SU-DHL-6 (cell line): Measurements from ENCODE around the gene RASGRP2.

Experiments used
- H2AFZ ChIP-seq: fragments of 200-600 bp; sonication (generic); 2 replicates; pipeline ENCODE4 v1.6.1; 2014; ENCODE audit warnings: low read depth, mild to moderate bottlenecking, moderate library complexity, mixed read lengths, antibody characterized with exemption, low read length; ENCODE audit not compliant: severe bottlenecking
- H3F3A ChIP-seq: fragments of 200-600 bp; shearing (Covaris generic); 2 replicates; pipeline ENCODE4 v1.6.0; 2016; ENCODE audit warnings: antibody characterized with exemption, mild to moderate bottlenecking; ENCODE audit not compliant: insufficient read depth
- H3K27ac ChIP-seq: fragments of 200-600 bp; sonication (generic); 2 replicates; pipeline ENCODE4 v1.5.1; 2016; ENCODE audit warnings: low read depth, mild to moderate bottlenecking, low read length, moderate library complexity, mixed read lengths
- H3K27me3 ChIP-seq: fragments of 200-600 bp; sonication (generic), shearing (Covaris generic); 2 replicates; pipeline ENCODE4 v1.6.0; 2014; ENCODE audit warnings: mild to moderate bottlenecking, low read length
- H3K36me3 ChIP-seq: fragments of 200-600 bp; sonication (generic); 2 replicates; pipeline ENCODE4 v1.6.1; 2014; ENCODE audit warnings: mild to moderate bottlenecking, low read length, mixed read lengths
- H3K4me2 ChIP-seq: fragments of 300-600, 200-600 bp; shearing (Covaris generic), sonication (generic); 2 replicates; pipeline ENCODE4 v1.6.0; 2014; ENCODE audit warnings: low read length, low read depth, mild to moderate bottlenecking; ENCODE audit not compliant: poor library complexity, severe bottlenecking
- H3K4me3 ChIP-seq: fragments of 200-600 bp; sonication (generic); 2 replicates; pipeline ENCODE4 v1.5.1; 2014; ENCODE audit warnings: antibody characterized with exemption, low read length, mild to moderate bottlenecking, mixed read lengths; ENCODE audit not compliant: insufficient read depth, poor library complexity, severe bottlenecking
- H3K79me2 ChIP-seq: fragments of 200-600 bp; sonication (generic); 2 replicates; pipeline ENCODE4 v1.6.1; 2014; ENCODE audit warnings: mild to moderate bottlenecking, low read length, moderate library complexity; ENCODE audit not compliant: insufficient read depth
- H3K9ac ChIP-seq: fragments of 200-600 bp; sonication (generic); 2 replicates; pipeline ENCODE4 v1.7.0; 2014; ENCODE audit warnings: mild to moderate bottlenecking, low read length
- H3K9me2 ChIP-seq: fragments of 200-600 bp; sonication (generic); replicated peaks from 2 replicates; pipeline ENCODE4 v1.6.1; 2014; ENCODE audit warnings: low read length; ENCODE audit not compliant: insufficient read depth
- H3K9me3 ChIP-seq: fragments of 200-600 bp; sonication (generic); 2 replicates; pipeline ENCODE4 v1.6.1; 2014; ENCODE audit warnings: low read length, mixed read lengths; ENCODE audit not compliant: insufficient read depth
- H4K20me1 ChIP-seq: fragments of 200-600 bp; sonication (generic); 2 replicates; pipeline ENCODE4 v1.6.1; 2014; ENCODE audit warnings: low read depth, mild to moderate bottlenecking, antibody characterized with exemption, low read length, moderate library complexity, mixed read lengths
- EZH2phosphoT487 ChIP-seq: fragments of 200-600 bp; sonication (generic), shearing (Covaris generic); conservative IDR thresholded peaks from 2 replicates; pipeline ENCODE4 v1.6.1; 2018; ENCODE audit warnings: mild to moderate bottlenecking, antibody characterized with exemption, low read length, moderate library complexity, mixed read lengths
- TF ChIP-seq, protein P1 (sequence below): fragments of 200-600 bp; sonication (generic); IDR thresholded peaks from one replicate; pipeline ENCODE4 v1.5.1; 2017; ENCODE audit warnings: antibody characterized with exemption, mild to moderate bottlenecking, low read length, moderate library complexity; ENCODE audit not compliant: insufficient read depth, poor library complexity, severe bottlenecking

Gene RASGRP2

GRCh38 chr11:64687643-64688533 lies 56.1 kb downstream of the RASGRP2 start:
- no peak overlapping the region for H3K9ac ChIP-seq
- no peak overlapping the region for H3K4me3 ChIP-seq
- no peak for TF ChIP-seq EZH2phosphoT487
- TF ChIP-seq, protein P1, sequence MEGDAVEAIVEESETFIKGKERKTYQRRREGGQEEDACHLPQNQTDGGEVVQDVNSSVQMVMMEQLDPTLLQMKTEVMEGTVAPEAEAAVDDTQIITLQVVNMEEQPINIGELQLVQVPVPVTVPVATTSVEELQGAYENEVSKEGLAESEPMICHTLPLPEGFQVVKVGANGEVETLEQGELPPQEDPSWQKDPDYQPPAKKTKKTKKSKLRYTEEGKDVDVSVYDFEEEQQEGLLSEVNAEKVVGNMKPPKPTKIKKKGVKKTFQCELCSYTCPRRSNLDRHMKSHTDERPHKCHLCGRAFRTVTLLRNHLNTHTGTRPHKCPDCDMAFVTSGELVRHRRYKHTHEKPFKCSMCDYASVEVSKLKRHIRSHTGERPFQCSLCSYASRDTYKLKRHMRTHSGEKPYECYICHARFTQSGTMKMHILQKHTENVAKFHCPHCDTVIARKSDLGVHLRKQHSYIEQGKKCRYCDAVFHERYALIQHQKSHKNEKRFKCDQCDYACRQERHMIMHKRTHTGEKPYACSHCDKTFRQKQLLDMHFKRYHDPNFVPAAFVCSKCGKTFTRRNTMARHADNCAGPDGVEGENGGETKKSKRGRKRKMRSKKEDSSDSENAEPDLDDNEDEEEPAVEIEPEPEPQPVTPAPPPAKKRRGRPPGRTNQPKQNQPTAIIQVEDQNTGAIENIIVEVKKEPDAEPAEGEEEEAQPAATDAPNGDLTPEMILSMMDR, result no peak

DNA sequence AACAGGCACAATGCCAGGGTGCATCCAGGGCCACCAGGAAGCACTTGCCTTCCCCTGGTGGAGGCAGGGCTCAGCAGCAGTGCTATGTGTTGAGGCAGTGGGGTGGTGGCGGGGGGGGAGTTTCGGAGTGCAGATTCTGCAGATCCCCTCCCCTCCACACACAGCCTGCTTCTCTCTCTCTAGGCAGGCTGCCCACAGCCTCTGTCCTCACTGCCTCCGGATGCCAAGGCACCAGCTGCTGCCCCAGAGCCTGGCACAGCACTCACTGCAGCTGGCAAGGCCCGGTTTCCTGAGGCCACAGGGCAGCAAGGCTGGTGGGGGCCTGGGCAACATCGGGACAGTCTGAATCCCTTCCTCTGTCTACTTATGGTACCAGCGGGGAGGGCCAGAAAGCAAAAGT lies 56.7 kb downstream of the RASGRP2 start:
- Histone ChIP-seq H2AFZ (no peak overlapping the region), H3K27me3 (no peaks in the 10 kb centered on the region), H3K4me2 (no peak overlapping the region), H3K9me2 (no peaks in the 10 kb centered on the region), H3K27ac (no peak overlapping the region), H3K9me3 (no peaks in the 10 kb centered on the region), H3K9ac (no peak overlapping the region), H4K20me1 (no peaks in the 10 kb centered on the region), H3K4me3 (no peak overlapping the region), H3F3A (no peaks in the 10 kb centered on the region), H3K79me2 (no peaks in the 10 kb centered on the region), H3K36me3 (no peaks in the 10 kb centered on the region)
- no peak for TF ChIP-seq EZH2phosphoT487
- TF ChIP-seq, protein P1, result no peak

More at GRCh38 chr11:64687643-64688533, 56.1 kb downstream of the RASGRP2 start:
- H2AFZ ChIP-seq, result no peak overlapping the region
- no peaks in the 10 kb centered on the region for H3K9me3 ChIP-seq
- no peaks in the 10 kb centered on the region for H3K36me3 ChIP-seq
- H3K79me2 ChIP-seq, result no peaks in the 10 kb centered on the region
- no peaks in the 10 kb centered on the region for H3F3A ChIP-seq
- H3K27me3 ChIP-seq, result no peaks in the 10 kb centered on the region
- no peak overlapping the region for H3K27ac ChIP-seq
- H3K4me2 ChIP-seq, result no peak overlapping the region
- no peaks in the 10 kb centered on the region for H3K9me2 ChIP-seq
- no peaks in the 10 kb centered on the region for H4K20me1 ChIP-seq

DNA sequence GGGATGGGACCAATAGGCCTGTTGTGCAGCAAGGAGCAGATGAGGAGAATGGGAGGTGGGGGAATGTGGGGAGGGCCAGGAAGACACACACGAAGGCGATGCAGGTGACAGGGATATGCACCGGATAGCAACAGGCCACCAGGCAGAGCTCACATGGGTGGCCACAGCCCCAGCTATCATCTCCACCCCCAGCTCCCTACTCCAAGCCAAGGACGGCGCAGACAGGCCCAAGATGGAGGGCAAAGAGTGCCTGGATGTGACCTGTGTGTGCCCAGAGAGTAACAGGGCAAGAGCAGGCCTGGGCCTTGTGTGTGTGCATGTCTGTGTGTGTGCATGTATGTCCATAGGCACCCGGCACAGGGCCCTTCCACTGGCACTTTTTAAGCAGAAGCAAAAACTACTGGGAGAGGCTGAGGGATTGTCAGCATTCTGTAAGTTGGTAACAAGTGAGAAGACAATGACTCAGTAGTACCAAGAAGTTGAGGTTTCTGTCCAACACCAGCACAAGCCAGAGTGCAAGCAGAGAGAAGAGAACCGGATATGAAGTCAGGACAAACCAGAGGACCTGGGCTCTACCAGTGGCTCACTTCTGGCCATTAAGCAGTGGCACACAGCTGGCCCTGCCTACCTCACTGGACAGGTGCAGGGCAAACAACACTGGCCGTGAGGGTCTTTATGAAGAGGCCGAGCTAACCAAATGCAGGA lies 57.3 kb downstream of the RASGRP2 start:
- Histone ChIP-seq H3K4me3 (no peak overlapping the region), H3K79me2 (no peaks in the 10 kb centered on the region), H3K4me2 (no peak overlapping the region), H3K36me3 (no peaks in the 10 kb centered on the region), H3K9ac (no peak overlapping the region), H3K9me3 (no peaks in the 10 kb centered on the region), H4K20me1 (no peaks in the 10 kb centered on the region), H3F3A (no peaks in the 10 kb centered on the region), H3K9me2 (no peaks in the 10 kb centered on the region), H3K27ac (no peak overlapping the region), H2AFZ (no peak overlapping the region), H3K27me3 (no peaks in the 10 kb centered on the region)
- TF ChIP-seq, protein P1, result no peak
- TF ChIP-seq EZH2phosphoT487, result no peak
